ENCODE results near the gene FCRL5.

FCRL5 gene

GRCh38 chr1:157504646-157505045 lies 47.7 kb downstream of the FCRL5 start:
- H3K27me3 ChIP-seq (ENCODE audit: insufficient read depth, poor library complexity, severe bottlenecking), result no peaks in the 10 kb centered on the region
- no peak for DNase-seq (ENCODE audit: low read depth in 1 of 2, low spot score in 1 of 2)
- H3K27ac ChIP-seq (replicated peaks), result no peak overlapping the region
- TF ChIP-seq REST (IDR thresholded peaks at IDR 0.05; ENCODE audit: insufficient replicate concordance, low read depth) (no peak), GABPA (IDR thresholded peaks at IDR 0.05; ENCODE audit: low read depth) (no peak), SPI1 (IDR thresholded peaks at IDR 0.05; ENCODE audit: borderline replicate concordance, low read depth) (no peak), POLR2AphosphoS5 (IDR thresholded peaks at IDR 0.05; ENCODE audit: low read depth) (no peak), CTCF (IDR thresholded peaks at IDR 0.05; ENCODE audit: insufficient read depth, low read length) (no peak)
- H3K4me3 ChIP-seq (replicated peaks; ENCODE audit: insufficient read depth, low read length), result no peak overlapping the region

- no peak for DNase-seq (ENCODE audit: low read depth in 1 of 2, low spot score in 1 of 2)
- H3K27me3 ChIP-seq (ENCODE audit: insufficient read depth, poor library complexity, severe bottlenecking), result no peaks in the 10 kb centered on the region
- TF ChIP-seq CTCF (IDR thresholded peaks at IDR 0.05; ENCODE audit: insufficient read depth, low read length), result no peak
- no peak for TF ChIP-seq REST (IDR thresholded peaks at IDR 0.05; ENCODE audit: insufficient replicate concordance, low read depth)
- TF ChIP-seq SPI1 (IDR thresholded peaks at IDR 0.05; ENCODE audit: borderline replicate concordance, low read depth), result no peak
- no peak for TF ChIP-seq POLR2AphosphoS5 (IDR thresholded peaks at IDR 0.05; ENCODE audit: low read depth)
- no peak for TF ChIP-seq GABPA (IDR thresholded peaks at IDR 0.05; ENCODE audit: low read depth)
These were observed 52.8 kb downstream of the FCRL5 start for GRCh38 chr1:157499521-157499920.

GRCh38 chr1:157498736-157499090 lies 53.6 kb downstream of the FCRL5 start:
- Histone ChIP-seq H3K4me3 (replicated peaks; ENCODE audit: insufficient read depth, low read length) (no peak overlapping the region), H3K27me3 (ENCODE audit: insufficient read depth, poor library complexity, severe bottlenecking) (no peaks in the 10 kb centered on the region), H3K27ac (replicated peaks) (no peak overlapping the region)
- DNase-seq (ENCODE audit: low read depth in 1 of 2, low spot score in 1 of 2), result no peak
- TF ChIP-seq CTCF (IDR thresholded peaks at IDR 0.05; ENCODE audit: insufficient read depth, low read length) (no peak), POLR2AphosphoS5 (IDR thresholded peaks at IDR 0.05; ENCODE audit: low read depth) (no peak), REST (IDR thresholded peaks at IDR 0.05; ENCODE audit: insufficient replicate concordance, low read depth) (no peak), SPI1 (IDR thresholded peaks at IDR 0.05; ENCODE audit: borderline replicate concordance, low read depth) (no peak), GABPA (IDR thresholded peaks at IDR 0.05; ENCODE audit: low read depth) (no peak)

More at GRCh38 chr1:157499521-157499920, 52.8 kb downstream of the FCRL5 start:
- Histone ChIP-seq H3K4me3 (replicated peaks; ENCODE audit: insufficient read depth, low read length) (no peak overlapping the region), H3K27ac (replicated peaks) (no peak overlapping the region)

All from HL-60 (cell line).